ENCODE measurements around the gene IL23R. TPM values are rescaled to one million over a fixed set of nuclear protein-coding genes. Genes with fewer than 3 reads are reported as not detected.

The IL23R gene
- total and polyA plus RNA-seq, 4 donors, result 0.08 to 0.09 TPM; not detected in 2

- Histone ChIP-seq H3K27me3 (ENCODE audit: control insufficient read depth in 4 of 4, insufficient read depth in 4 of 4, low read length in 3 of 4) (no peaks in the 10 kb centered on the region), H3K4me1 (ENCODE audit: control insufficient read depth in 4 of 4, insufficient read depth in 4 of 4, low read length in 3 of 4) (no peaks in the 10 kb centered on the region), H3K36me3 (ENCODE audit: control insufficient read depth in 4 of 4, insufficient read depth in 3 of 4, low read depth in 1 of 4, low read length in 3 of 4) (no peaks in the 10 kb centered on the region), H3K9me3 (ENCODE audit: control insufficient read depth in 4 of 4, low read length in 3 of 4) (no peaks in the 10 kb centered on the region), H3K27ac (ENCODE audit: low read depth in 1 of 2, low read length in 2 of 2) (no peak overlapping the region), H3K9ac (ENCODE audit: low read depth in 1 of 2, low read length in 2 of 2) (no peak overlapping the region), H3K4me3 (ENCODE audit: low read depth in 1 of 3, low read length in 3 of 3) (no peak overlapping the region)
- TF ChIP-seq FOXA1 (IDR thresholded peaks at IDR 0.05), result no peak
- TF ChIP-seq GABPA (IDR thresholded peaks at IDR 0.05 in 1 of 2, conservative IDR thresholded peaks at IDR 0.05 in 1 of 2), result no peak
- no peak for TF ChIP-seq NR2F2 (IDR thresholded peaks at IDR 0.05)
- no peak for TF ChIP-seq HNF4G (IDR thresholded peaks at IDR 0.05)
- DNase-seq (ENCODE audit: low spot score), result no peak
- WGBS, result 97% methylated on average over 3 of the region's 3 CpGs
These were observed 60.4 kb downstream of the IL23R start for GRCh38 chr1:67226688-67227087.

DNA sequence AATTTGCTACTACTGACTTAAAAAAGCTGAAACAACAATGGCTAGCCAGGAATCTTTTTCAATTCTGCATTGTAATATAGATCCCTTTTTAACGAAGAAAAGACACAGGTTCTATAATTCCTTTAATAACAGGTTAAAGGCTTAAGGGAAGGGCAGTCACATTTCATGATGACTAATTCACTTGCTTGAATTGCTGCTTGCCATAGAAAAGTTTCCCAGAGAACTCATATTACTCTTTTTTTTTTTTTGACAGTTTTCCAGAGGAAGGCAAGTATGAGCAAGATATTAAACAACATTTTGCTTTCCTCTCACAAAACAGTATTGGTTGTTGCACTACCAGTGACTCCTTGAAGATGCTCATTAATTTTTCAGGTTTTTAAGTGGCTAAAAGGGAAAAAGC, 60.9 kb downstream of the IL23R start:
- H3K36me3 ChIP-seq (ENCODE audit: control insufficient read depth in 4 of 4, insufficient read depth in 3 of 4, low read depth in 1 of 4, low read length in 3 of 4), result no peaks in the 10 kb centered on the region
- H3K9me3 ChIP-seq (ENCODE audit: control insufficient read depth in 4 of 4, low read length in 3 of 4), result no peaks in the 10 kb centered on the region
- H3K4me3 ChIP-seq (ENCODE audit: low read depth in 1 of 3, low read length in 3 of 3), result no peak overlapping the region
- no peak for DNase-seq (ENCODE audit: low spot score)
- no peak for TF ChIP-seq FOXA1 (IDR thresholded peaks at IDR 0.05)
- TF ChIP-seq HNF4A (conservative IDR thresholded peaks at IDR 0.05), result no peak
- no peak for TF ChIP-seq FOXA2 (IDR thresholded peaks at IDR 0.05)
- no peak for TF ChIP-seq NR2F2 (IDR thresholded peaks at IDR 0.05)
- TF ChIP-seq, protein P1, sequence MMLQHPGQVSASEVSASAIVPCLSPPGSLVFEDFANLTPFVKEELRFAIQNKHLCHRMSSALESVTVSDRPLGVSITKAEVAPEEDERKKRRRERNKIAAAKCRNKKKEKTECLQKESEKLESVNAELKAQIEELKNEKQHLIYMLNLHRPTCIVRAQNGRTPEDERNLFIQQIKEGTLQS (IDR thresholded peaks at IDR 0.05), result no peak
- TF ChIP-seq YY1 (IDR thresholded peaks at IDR 0.05), result no peak
- TF ChIP-seq EGR1 (IDR thresholded peaks at IDR 0.05; ENCODE audit: low read depth in 2 of 2), result no peak
- no peak for TF ChIP-seq SP1 (IDR thresholded peaks at IDR 0.05)
- TF ChIP-seq, protein P2, sequence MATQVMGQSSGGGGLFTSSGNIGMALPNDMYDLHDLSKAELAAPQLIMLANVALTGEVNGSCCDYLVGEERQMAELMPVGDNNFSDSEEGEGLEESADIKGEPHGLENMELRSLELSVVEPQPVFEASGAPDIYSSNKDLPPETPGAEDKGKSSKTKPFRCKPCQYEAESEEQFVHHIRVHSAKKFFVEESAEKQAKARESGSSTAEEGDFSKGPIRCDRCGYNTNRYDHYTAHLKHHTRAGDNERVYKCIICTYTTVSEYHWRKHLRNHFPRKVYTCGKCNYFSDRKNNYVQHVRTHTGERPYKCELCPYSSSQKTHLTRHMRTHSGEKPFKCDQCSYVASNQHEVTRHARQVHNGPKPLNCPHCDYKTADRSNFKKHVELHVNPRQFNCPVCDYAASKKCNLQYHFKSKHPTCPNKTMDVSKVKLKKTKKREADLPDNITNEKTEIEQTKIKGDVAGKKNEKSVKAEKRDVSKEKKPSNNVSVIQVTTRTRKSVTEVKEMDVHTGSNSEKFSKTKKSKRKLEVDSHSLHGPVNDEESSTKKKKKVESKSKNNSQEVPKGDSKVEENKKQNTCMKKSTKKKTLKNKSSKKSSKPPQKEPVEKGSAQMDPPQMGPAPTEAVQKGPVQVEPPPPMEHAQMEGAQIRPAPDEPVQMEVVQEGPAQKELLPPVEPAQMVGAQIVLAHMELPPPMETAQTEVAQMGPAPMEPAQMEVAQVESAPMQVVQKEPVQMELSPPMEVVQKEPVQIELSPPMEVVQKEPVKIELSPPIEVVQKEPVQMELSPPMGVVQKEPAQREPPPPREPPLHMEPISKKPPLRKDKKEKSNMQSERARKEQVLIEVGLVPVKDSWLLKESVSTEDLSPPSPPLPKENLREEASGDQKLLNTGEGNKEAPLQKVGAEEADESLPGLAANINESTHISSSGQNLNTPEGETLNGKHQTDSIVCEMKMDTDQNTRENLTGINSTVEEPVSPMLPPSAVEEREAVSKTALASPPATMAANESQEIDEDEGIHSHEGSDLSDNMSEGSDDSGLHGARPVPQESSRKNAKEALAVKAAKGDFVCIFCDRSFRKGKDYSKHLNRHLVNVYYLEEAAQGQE (IDR thresholded peaks at IDR 0.05), result no peak
- no peak for TF ChIP-seq RAD21 (IDR thresholded peaks at IDR 0.05)
- TF ChIP-seq, protein P3, sequence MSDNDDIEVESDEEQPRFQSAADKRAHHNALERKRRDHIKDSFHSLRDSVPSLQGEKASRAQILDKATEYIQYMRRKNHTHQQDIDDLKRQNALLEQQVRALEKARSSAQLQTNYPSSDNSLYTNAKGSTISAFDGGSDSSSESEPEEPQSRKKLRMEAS (IDR thresholded peaks at IDR 0.05), result no peak
- TF ChIP-seq GABPA (IDR thresholded peaks at IDR 0.05 in 1 of 2, conservative IDR thresholded peaks at IDR 0.05 in 1 of 2), result no peak
- TF ChIP-seq ZBTB33 (IDR thresholded peaks at IDR 0.05), result no peak
- TF ChIP-seq RXRA (IDR thresholded peaks at IDR 0.05), result no peak
- TF ChIP-seq TAF1 (conservative IDR thresholded peaks at IDR 0.05), result no peak
- TF ChIP-seq HNF4G (IDR thresholded peaks at IDR 0.05), result no peak
- TF ChIP-seq, protein P4, sequence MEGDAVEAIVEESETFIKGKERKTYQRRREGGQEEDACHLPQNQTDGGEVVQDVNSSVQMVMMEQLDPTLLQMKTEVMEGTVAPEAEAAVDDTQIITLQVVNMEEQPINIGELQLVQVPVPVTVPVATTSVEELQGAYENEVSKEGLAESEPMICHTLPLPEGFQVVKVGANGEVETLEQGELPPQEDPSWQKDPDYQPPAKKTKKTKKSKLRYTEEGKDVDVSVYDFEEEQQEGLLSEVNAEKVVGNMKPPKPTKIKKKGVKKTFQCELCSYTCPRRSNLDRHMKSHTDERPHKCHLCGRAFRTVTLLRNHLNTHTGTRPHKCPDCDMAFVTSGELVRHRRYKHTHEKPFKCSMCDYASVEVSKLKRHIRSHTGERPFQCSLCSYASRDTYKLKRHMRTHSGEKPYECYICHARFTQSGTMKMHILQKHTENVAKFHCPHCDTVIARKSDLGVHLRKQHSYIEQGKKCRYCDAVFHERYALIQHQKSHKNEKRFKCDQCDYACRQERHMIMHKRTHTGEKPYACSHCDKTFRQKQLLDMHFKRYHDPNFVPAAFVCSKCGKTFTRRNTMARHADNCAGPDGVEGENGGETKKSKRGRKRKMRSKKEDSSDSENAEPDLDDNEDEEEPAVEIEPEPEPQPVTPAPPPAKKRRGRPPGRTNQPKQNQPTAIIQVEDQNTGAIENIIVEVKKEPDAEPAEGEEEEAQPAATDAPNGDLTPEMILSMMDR (IDR thresholded peaks at IDR 0.05; ENCODE audit: low read depth, low read length, missing input control), result no peak
- TF ChIP-seq JUND (IDR thresholded peaks at IDR 0.05), result no peak
- no peak overlapping the region for H3K9ac ChIP-seq (ENCODE audit: low read depth in 1 of 2, low read length in 2 of 2)
- H3K27ac ChIP-seq (ENCODE audit: low read depth in 1 of 2, low read length in 2 of 2), result no peak overlapping the region
- no peaks in the 10 kb centered on the region for H3K4me1 ChIP-seq (ENCODE audit: control insufficient read depth in 4 of 4, insufficient read depth in 4 of 4, low read length in 3 of 4)
- no peaks in the 10 kb centered on the region for H3K27me3 ChIP-seq (ENCODE audit: control insufficient read depth in 4 of 4, insufficient read depth in 4 of 4, low read length in 3 of 4)
- WGBS, result 96% methylated on average over 1 of the region's 1 CpG

All from liver (tissue), 9 donors.